RPMI7951 (cell line): Measurements from ENCODE around the gene HOXD10. TPM values are rescaled to one million over a fixed set of nuclear protein-coding genes. Genes with fewer than 3 reads are reported as not detected.

Experiments
- DNase-seq: peaks from one replicate; pipeline ENCODE4 v3.0.0-alpha.2; 2012; ENCODE audit warnings: low read depth
- total RNA-seq: library from RNA; depleted of rRNA; stranded (reverse); fragments of >200 nt; shearing (Covaris generic); gene quantifications from 2 replicates; pipeline ENCODE4 v1.2.3, GENCODE V29; 2014; rRNA removed

Gene HOXD10
- total RNA-seq, 1 experiment from 2014 or later = not detected

DNA sequence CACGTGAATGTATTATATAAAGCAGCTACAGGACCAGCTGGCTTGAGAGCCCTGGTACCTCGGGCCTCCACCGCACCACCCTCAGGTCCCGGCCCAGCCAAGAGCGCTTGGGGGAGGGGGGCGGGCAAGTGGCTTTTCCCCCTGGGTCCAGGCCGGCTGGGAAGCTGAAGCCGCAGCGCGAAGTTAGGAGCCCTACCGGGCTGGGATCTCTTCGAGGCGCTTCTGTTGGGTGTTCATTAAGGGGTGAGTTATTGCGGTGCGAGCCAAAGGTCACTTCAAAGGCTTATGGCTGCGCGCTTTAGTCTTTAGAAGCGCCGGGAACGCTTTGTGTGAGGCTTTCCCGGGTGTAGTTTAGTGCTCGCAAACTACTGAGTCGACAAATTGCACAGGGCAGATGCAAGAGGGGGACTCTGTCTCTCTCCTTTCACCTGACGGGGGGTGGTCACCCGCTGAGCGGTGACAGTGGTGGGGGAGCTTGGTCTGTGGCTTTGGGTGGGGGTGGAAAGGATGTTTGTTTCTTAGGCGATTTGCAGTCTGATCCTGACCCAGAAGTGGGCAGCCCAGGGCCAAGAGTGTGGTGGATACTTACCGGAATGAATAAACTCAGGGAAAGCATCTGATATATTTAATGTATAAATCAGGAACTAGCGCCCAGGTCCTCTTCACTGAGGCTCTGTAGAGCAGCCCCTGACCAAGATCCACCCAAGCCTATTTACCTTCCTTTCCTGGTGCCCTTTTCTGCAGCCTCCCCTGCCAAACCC, 46.5 kb downstream of the HOXD10 start:
- no peak for DNase-seq

DNA sequence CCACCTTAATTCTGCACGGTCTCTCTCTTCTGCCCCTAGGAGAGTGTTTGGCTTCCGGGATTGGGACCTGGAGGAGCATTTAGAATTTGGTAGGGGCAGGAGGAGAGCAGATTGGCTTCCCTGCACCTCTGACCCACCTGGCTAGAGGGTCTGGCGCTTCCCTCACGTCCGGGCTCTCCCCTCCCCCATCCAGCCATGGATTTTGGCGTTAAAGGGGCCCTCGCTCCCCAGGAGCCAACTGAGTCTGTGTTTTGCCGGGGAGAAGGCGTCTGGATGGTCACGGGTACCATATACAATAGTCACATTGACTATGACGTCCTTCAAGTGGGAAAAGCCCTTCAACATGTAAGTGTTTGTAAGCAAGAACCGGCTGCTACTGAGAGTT, 47.1 kb downstream of the HOXD10 start:
- no peak for DNase-seq

DNA sequence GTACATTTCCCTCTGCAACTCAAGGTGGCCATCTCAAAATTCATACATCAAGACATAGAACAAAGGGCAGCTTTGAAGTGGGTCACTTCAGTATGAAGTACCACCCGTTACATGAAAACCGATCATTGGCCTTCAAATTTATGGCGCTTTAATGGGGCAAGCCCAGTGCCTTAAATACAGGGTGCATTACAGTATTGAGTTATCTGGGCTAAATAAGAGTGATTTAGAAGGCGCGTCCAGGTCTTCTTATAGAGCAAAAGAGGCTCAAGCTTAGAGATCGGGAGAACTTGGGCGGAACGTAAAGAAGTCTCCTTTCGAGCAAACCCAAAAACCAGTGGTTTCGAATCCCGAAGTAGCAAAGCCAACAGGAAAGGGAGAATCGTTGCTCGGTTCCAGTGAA, 47.6 kb downstream of the HOXD10 start:
- no peak for DNase-seq

DNA sequence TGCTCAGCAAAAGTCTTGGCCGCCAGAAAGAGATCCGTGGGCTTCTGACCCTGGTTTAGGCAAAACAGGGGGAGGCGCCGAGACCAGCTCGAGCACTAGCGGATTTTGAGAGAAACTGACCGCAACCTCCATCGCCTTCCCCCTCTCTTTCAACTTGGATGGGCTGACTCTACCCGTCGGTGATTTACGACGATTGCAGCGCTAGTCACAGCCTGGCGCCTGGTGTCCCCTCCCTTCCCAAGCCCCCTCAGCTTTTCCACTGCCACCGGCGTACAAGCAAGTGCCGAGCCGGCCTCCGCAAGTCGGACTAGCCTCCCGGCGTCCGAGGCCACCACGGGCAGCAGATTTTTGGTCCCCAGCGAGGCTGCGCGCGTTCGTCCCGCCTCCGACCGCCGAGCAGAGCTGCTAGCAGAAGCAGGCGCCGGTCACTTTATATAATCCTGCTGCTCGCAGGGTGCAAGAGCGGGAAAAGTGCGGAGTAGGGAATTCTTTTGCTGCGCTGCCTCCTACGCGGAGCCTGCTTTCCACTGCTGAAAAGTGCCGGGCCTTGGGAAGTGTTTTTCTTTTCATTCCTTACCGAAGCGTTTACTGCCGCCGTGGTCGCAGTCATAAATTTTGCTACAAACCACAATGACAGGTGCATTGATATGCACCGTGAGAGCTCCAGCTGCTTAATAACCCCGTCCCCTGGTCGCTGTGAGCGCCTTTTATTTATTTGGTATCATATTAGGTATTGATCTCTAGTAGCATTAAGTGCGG, 48.2 kb downstream of the HOXD10 start:
- no peak for DNase-seq

DNA sequence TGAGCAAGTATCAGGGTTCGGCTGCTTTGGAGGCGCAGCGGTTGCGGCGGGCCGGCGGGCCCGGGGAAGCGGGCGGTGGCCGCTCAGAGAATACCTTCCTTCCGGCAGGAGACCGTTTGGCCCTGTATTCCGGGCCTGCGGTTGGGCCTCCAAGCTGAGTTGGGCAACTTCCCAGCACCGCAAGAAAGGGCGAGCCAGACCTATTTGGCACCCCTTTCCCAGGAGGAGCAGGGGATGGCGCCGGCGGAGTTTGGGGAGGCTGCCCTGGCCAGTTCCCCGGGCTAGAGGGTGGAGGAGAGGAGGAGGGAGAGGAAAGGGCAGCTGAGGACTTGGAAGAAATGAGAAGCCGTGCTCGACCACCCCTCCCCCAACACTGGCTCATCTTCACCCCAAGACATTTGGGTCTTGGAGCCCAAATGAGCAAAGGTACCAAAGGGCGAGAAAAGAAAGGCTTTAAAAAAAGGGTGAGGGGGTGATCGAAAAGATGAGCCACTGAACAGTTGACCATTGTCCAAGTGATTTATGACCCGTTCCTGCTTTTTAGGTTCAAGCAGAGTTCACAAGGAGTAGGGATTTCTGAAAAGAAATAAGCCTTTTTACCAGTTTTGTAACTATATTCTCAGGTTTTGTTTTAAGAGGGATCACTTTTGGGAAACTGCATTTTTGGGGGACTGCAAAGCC, 48.9 kb downstream of the HOXD10 start:
- no peak for DNase-seq

DNA sequence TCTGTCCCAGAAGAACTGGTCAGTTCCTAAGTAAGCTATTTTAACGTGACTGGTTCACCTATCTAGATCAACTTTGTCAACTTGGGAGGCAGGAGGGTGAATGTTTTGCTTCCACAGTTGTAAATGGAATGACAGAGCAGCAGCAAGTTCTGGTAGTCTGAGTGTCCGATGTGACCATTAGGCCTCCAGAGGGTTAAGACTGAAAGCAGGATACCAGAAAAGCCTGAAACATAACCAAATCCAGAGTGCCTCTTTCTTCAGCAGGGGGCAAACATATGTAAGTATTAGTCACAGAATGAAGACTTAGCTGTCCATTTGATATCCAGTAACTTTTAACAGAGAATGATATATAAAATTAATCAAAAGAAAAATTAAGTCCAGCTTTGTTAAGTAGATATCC, 49.7 kb downstream of the HOXD10 start:
- no peak for DNase-seq

DNA sequence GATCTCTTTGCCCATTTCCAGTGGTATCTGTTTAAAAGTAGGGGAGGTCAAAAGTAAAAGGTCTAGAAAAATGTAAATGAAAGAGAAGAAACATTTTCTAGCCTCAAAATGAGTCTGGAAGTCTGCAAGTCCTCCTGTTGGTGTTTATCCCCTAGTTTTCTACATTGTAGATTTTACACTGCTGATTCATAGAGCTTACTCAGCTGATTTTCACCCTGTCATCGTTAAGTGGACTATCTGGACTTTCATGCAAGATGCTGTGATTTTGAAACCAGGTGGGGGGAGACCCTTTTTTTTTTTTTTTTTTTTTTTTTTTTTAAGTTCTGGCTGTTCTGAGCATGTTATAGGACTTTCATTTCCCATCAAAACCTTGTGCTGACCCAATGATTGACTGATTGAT, 50.8 kb downstream of the HOXD10 start:
- no peak for DNase-seq

DNA sequence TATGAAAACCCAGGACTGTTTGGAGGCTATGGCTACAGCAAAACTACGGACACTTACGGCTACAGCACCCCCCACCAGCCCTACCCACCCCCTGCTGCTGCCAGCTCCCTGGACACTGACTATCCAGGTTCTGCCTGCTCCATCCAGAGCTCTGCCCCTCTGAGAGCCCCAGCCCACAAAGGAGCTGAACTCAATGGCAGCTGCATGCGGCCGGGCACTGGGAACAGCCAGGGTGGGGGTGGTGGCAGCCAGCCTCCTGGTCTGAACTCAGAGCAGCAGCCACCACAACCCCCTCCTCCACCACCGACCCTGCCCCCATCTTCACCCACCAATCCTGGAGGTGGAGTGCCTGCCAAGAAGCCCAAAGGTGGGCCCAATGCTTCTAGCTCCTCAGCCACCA, 52.6 kb downstream of the HOXD10 start:
- no peak for DNase-seq

Other genes starting within 250 kb of the HOXD10 start
- 56.6 and 64.4 TPM in 2 replicates for gene LNPK, start 114.5 kb upstream of the HOXD10 start, total RNA-seq
- gene EVX2, start 32.8 kb upstream of the HOXD10 start, total RNA-seq = not detected in 2 replicates
- 1.2 and 2.6 TPM in 2 replicates for gene HOXD13, start 24.1 kb upstream of the HOXD10 start, total RNA-seq
- not detected in 2 replicates for gene HOXD12, start 17.0 kb upstream of the HOXD10 start, total RNA-seq
- 0.10 TPM in 1 of 2 replicates, not detected in the other for gene HOXD11, start 9.5 kb upstream of the HOXD10 start, total RNA-seq
- gene HOXD9, start 5.9 kb downstream of the HOXD10 start, total RNA-seq = 1.4 TPM in 2 replicates
- 11.7 and 16.1 TPM in 2 replicates for gene HOXD8, start 12.9 kb downstream of the HOXD10 start, total RNA-seq
- gene HOXD4, start 34.8 kb downstream of the HOXD10 start, total RNA-seq = 7.2 and 9.6 TPM in 2 replicates
- gene HOXD3, start 40.5 kb downstream of the HOXD10 start, total RNA-seq = 1.6 and 2.1 TPM in 2 replicates
- 0.39 and 0.96 TPM in 2 replicates for gene HOXD1, start 71.9 kb downstream of the HOXD10 start, total RNA-seq
- 53.9 and 60.8 TPM in 2 replicates for gene MTX2, start 152.7 kb downstream of the HOXD10 start, total RNA-seq